H1 (cell line): Measurements from ENCODE around the gene MYO18A. TPM values are rescaled to one million over a fixed set of nuclear protein-coding genes. Genes with fewer than 3 reads are reported as not detected.

ENCODE experiments used
- CTCF ChIA-PET: fragments of 300-600 bp; sonication (Branson Sonifier 250); formaldehyde crosslinking; loops from one replicate; lab custom pipeline; 2021; ENCODE audit not compliant: partially characterized antibody; lab: Charles Lee
- POLR2A ChIA-PET: fragments of 300-600 bp; sonication (Branson Sonifier 250); formaldehyde crosslinking; loops from one replicate; lab custom pipeline; 2021; ENCODE audit warnings: inconsistent platforms; ENCODE audit not compliant: partially characterized antibody; lab: Charles Lee
- DNase-seq, 2 experiments: peaks; one replicate each; pipeline versions ENCODE4 v3.0.0 to v3.0.0-alpha.2; 2010 to 2022; ENCODE audit warnings: low spot score in 2 of 2, low read depth in 1 of 2, mixed read lengths in 1 of 2
- FAIRE-seq: peaks from 2 replicates; lab custom pipeline; 2011; peaks lifted over from hg19 to GRCh38; lab: Jason Lieb, UNC
- H2AFZ ChIP-seq: 2 replicates; pipeline ENCODE4 v1.8.1; 2012; ENCODE audit warnings: low read length, inconsistent platforms
- H2AK5ac ChIP-seq: 2 replicates; pipeline ENCODE4 v1.6.1; 2013; ENCODE audit warnings: low read depth, low read length
- H2BK120ac ChIP-seq: replicated peaks from 2 replicates; pipeline ENCODE3; 2013; ENCODE audit warnings: low read depth, low read length, inconsistent platforms
- H2BK12ac ChIP-seq: 2 replicates; pipeline ENCODE4 v1.6.1; 2013; ENCODE audit warnings: low read depth, low read length
- H2BK15ac ChIP-seq: 2 replicates; pipeline ENCODE4 v1.6.1; 2013; ENCODE audit warnings: low read length
- H2BK20ac ChIP-seq: 2 replicates; pipeline ENCODE4 v1.6.1; 2013; ENCODE audit warnings: low read length
- H2BK5ac ChIP-seq: 2 replicates; pipeline ENCODE4 v1.6.1; 2013; ENCODE audit warnings: low read depth, low read length
- H3K14ac ChIP-seq: 2 replicates; pipeline ENCODE4 v1.6.1; 2013; ENCODE audit warnings: inconsistent platforms; ENCODE audit not compliant: insufficient read length
- H3K18ac ChIP-seq: 2 replicates; pipeline ENCODE4 v1.6.1; 2013; ENCODE audit warnings: low read length; ENCODE audit errors: extremely low read depth
- H3K23ac ChIP-seq: 2 replicates; pipeline ENCODE4 v1.6.1; 2013; ENCODE audit warnings: inconsistent platforms; ENCODE audit not compliant: insufficient read length
- H3K23me2 ChIP-seq: 2 replicates; pipeline ENCODE4 v1.6.1; 2013; ENCODE audit warnings: low read depth, low read length
- H3K27ac ChIP-seq: 2 replicates; pipeline ENCODE4 v1.6.1; 2011; ENCODE audit warnings: low read depth, low read length, inconsistent platforms
- H3K27me3 ChIP-seq, 4 experiments: replicated peaks in 1 of 4; 1 replicate in 1 of 4; 2 replicates in 3 of 4; pipeline versions ENCODE4 v1.6.1 to v1.8.1; 2011 to 2013; ENCODE audit warnings: low read length in 3 of 4, mild to moderate bottlenecking in 3 of 4, inconsistent platforms in 2 of 4, mixed read lengths in 2 of 4, moderate library complexity in 1 of 4; ENCODE audit not compliant: control insufficient read depth in 3 of 4, insufficient read depth in 3 of 4; ENCODE audit errors: extremely low read depth in 1 of 4
- H3K36me3 ChIP-seq, 4 experiments: 2 replicates each; pipeline versions ENCODE4 v1.6.1 to v1.8.1; 2011 to 2013; ENCODE audit warnings: mild to moderate bottlenecking in 4 of 4, low read length in 3 of 4, moderate library complexity in 2 of 4, control low read depth in 1 of 4, inconsistent platforms in 1 of 4; ENCODE audit not compliant: insufficient read depth in 4 of 4, control insufficient read depth in 2 of 4
- H3K4ac ChIP-seq: replicated peaks from 2 replicates; pipeline ENCODE3; 2013; ENCODE audit warnings: low read length, low read depth, mixed read lengths, inconsistent platforms; ENCODE audit not compliant: insufficient read length
- H3K4me1 ChIP-seq, 4 experiments: replicated peaks in 1 of 4; 1 replicate in 1 of 4; 2 replicates in 3 of 4; pipeline versions ENCODE4 v1.6.1 to v1.8.1; 2011 to 2013; ENCODE audit warnings: low read length in 3 of 4, inconsistent platforms in 2 of 4, mixed read lengths in 1 of 4; ENCODE audit not compliant: insufficient read depth in 4 of 4, control insufficient read depth in 3 of 4
- H3K4me2 ChIP-seq, 2 experiments: 2 replicates each; pipeline versions ENCODE4 v1.6.1 to v1.8.1; 2011 to 2013; ENCODE audit warnings: low read depth in 2 of 2, low read length in 2 of 2, control low read depth in 1 of 2, inconsistent platforms in 1 of 2, mild to moderate bottlenecking in 1 of 2; ENCODE audit not compliant: insufficient read depth in 1 of 2
- H3K4me3 ChIP-seq, 4 experiments: fragments of 200-600, 300-600 bp in 1 of 4; sonication (generic), shearing (Covaris generic), sonication (Bioruptor Twin) in 1 of 4; 2 replicates each; pipeline versions ENCODE4 v1.5.1 to v1.8.1; 2011 to 2016; ENCODE audit warnings: low read length in 4 of 4, low read depth in 3 of 4, control low read depth in 2 of 4, inconsistent platforms in 2 of 4, mild to moderate bottlenecking in 2 of 4, mixed read lengths in 1 of 4, moderate library complexity in 1 of 4; ENCODE audit not compliant: insufficient read depth in 2 of 4; ENCODE audit errors: extremely low read depth in 1 of 4
- H3K56ac ChIP-seq: replicated peaks from 2 replicates; pipeline ENCODE3; 2013; ENCODE audit warnings: low read depth, mild to moderate bottlenecking, mixed read lengths, low read length, inconsistent platforms; ENCODE audit not compliant: insufficient read length
- H3K79me1 ChIP-seq: 2 replicates; pipeline ENCODE4 v1.6.1; 2013; ENCODE audit warnings: low read depth, low read length, control low read depth
- H3K79me2 ChIP-seq, 2 experiments: 2 replicates each; pipeline versions ENCODE4 v1.6.1 to v1.8.1; 2012 to 2013; ENCODE audit warnings: low read length in 2 of 2, mild to moderate bottlenecking in 2 of 2, inconsistent platforms in 1 of 2; ENCODE audit not compliant: insufficient read depth in 2 of 2, control insufficient read depth in 1 of 2
- H3K9ac ChIP-seq, 4 experiments: replicated peaks in 1 of 4; 1 replicate in 1 of 4; 2 replicates in 3 of 4; pipeline versions ENCODE4 v1.6.1 to v1.8.1; 2011 to 2013; ENCODE audit warnings: low read depth in 3 of 4, low read length in 3 of 4, control low read depth in 2 of 4, mild to moderate bottlenecking in 2 of 4, moderate library complexity in 2 of 4, inconsistent platforms in 1 of 4; ENCODE audit errors: extremely low read depth in 1 of 4
- H3K9me3 ChIP-seq, 2 experiments: 2 replicates each; pipeline versions ENCODE4 v1.6.1 to v1.8.1; 2012 to 2013; ENCODE audit warnings: mild to moderate bottlenecking in 2 of 2, moderate library complexity in 2 of 2, control low read depth in 1 of 2, inconsistent platforms in 1 of 2, low read depth in 1 of 2, low read length in 1 of 2, mixed read lengths in 1 of 2; ENCODE audit not compliant: insufficient read depth in 2 of 2
- H4K20me1 ChIP-seq, 2 experiments: replicated peaks in 1 of 2; 2 replicates each; pipeline versions ENCODE3 to v1.8.1; 2011 to 2013; ENCODE audit warnings: inconsistent platforms in 2 of 2, low read length in 2 of 2, mild to moderate bottlenecking in 1 of 2; ENCODE audit not compliant: insufficient read depth in 2 of 2, control insufficient read depth in 1 of 2
- H4K5ac ChIP-seq: 2 replicates; pipeline ENCODE4 v1.6.1; 2013; ENCODE audit warnings: low read length, low read depth, mixed read lengths, inconsistent platforms; ENCODE audit not compliant: insufficient read length
- H4K8ac ChIP-seq: 2 replicates; pipeline ENCODE4 v1.8.0; 2013; ENCODE audit warnings: mild to moderate bottlenecking, moderate library complexity, low read length, inconsistent platforms; ENCODE audit not compliant: insufficient read depth; ENCODE audit errors: extremely low read depth
- H4K91ac ChIP-seq: replicated peaks from 2 replicates; pipeline ENCODE3; 2013; ENCODE audit warnings: low read length, mixed read lengths, inconsistent platforms; ENCODE audit not compliant: insufficient read length
- ATF3 ChIP-seq: IDR thresholded peaks from 2 replicates; pipeline ENCODE4 v1.6.1; 2011; ENCODE audit warnings: low read depth, mild to moderate bottlenecking, low read length; ENCODE audit not compliant: insufficient read depth
- CBX5 ChIP-seq: fragments of 300-800, 300-1000 bp; sonication (generic); IDR thresholded peaks from 2 replicates; pipeline ENCODE4 v1.7.1; 2016; ENCODE audit warnings: antibody characterized with exemption, low read length, low read depth
- CEBPB ChIP-seq: IDR thresholded peaks from 2 replicates; pipeline ENCODE4 v1.6.1; 2012; ENCODE audit warnings: low read depth, low read length
- CREB1 ChIP-seq: IDR thresholded peaks from 2 replicates; pipeline ENCODE4 v1.6.1; 2012; ENCODE audit warnings: inconsistent platforms
- HDAC6 ChIP-seq: IDR thresholded peaks from one replicate; pipeline ENCODE4 v1.7.1; 2012; ENCODE audit warnings: low read depth, mild to moderate bottlenecking, inconsistent platforms, low read length, moderate library complexity
- KDM5A ChIP-seq: fragments of 200-600 bp; IDR thresholded peaks from 2 replicates; pipeline ENCODE4 v1.7.1; 2012; ENCODE audit warnings: mild to moderate bottlenecking, low read length, inconsistent platforms, mixed read lengths
- POLR2AphosphoS5 ChIP-seq: IDR thresholded peaks from 2 replicates; pipeline ENCODE4 v1.6.1; 2011; ENCODE audit warnings: low read depth, low read length
- RFX5 ChIP-seq: IDR thresholded peaks from 2 replicates; pipeline ENCODE4 v1.6.1; 2011; ENCODE audit warnings: low read depth, low read length, improper control_type of control experiment, borderline replicate concordance
- RNF2 ChIP-seq: fragments of 200-900, 300-1000 bp; sonication (generic); IDR thresholded peaks from 2 replicates; pipeline ENCODE4 v1.7.1; 2016; ENCODE audit warnings: borderline replicate concordance, low read depth, mild to moderate bottlenecking, antibody characterized with exemption, low read length; ENCODE audit not compliant: poor library complexity, severe bottlenecking; ENCODE audit errors: missing control alignments
- SIN3A ChIP-seq, 2 experiments: IDR thresholded peaks in 1 of 2; conservative IDR thresholded peaks in 1 of 2; 2 replicates each; pipeline ENCODE4 v1.6.1; 2011 to 2012; ENCODE audit warnings: low read length in 2 of 2, improper control_type of control experiment in 1 of 2, low read depth in 1 of 2, mild to moderate bottlenecking in 1 of 2
- WGBS, 2 experiments: shearing (Covaris generic) in 1 of 2; methylation state at CpG; one replicate each; pipeline versions ENCODE4 v1.1.6 to v1.1.7; 2013 to 2015; ENCODE audit warnings: low lambda C conversion rate in 2 of 2, mixed read lengths in 2 of 2, inconsistent platforms in 1 of 2, low coverage in 1 of 2, missing lambda C conversion rate in 1 of 2; ENCODE audit not compliant: insufficient replicate concordance in 2 of 2, insufficient coverage in 1 of 2, insufficient read length in 1 of 2; ENCODE audit errors: extremely low coverage in 1 of 2, missing lambda C conversion rate in 1 of 2; 5-methylcytosine and 5-hydroxymethylcytosine counted together
- polyA plus RNA-seq, 7 experiments: library from polyadenylated mRNA; depleted of rRNA in 3 of 7; stranded (reverse) in 5 of 7; unstranded in 2 of 7; fragments of >200 nt in 5 of 7; fragments of 200-250 nt in 2 of 7; gene quantifications; 1 replicate in 5 of 7; 2 replicates in 1 of 7; 4 replicates in 1 of 7; pipeline versions ENCODE4 v1.2.1 to v1.2.3, GENCODE V29; 2011 to 2013; ENCODE audit warnings: missing spikeins in 2 of 7, mixed read lengths in 2 of 7
- total RNA-seq: library from RNA; stranded (reverse); fragmentation: NEBNext Ultra II Directional; extraction: Animal tissue kit (Norgen Biotek cat#: 25700); gene quantifications from 2 replicates; pipeline ENCODE4 v1.2.1, GENCODE V29; 2021

Gene MYO18A
- total and polyA plus RNA-seq, 2 of the 8 experiments (the other 6 are each of a cell fraction or from before 2014, with no cell fraction given), result 7.6 to 43.8 TPM

DNA sequence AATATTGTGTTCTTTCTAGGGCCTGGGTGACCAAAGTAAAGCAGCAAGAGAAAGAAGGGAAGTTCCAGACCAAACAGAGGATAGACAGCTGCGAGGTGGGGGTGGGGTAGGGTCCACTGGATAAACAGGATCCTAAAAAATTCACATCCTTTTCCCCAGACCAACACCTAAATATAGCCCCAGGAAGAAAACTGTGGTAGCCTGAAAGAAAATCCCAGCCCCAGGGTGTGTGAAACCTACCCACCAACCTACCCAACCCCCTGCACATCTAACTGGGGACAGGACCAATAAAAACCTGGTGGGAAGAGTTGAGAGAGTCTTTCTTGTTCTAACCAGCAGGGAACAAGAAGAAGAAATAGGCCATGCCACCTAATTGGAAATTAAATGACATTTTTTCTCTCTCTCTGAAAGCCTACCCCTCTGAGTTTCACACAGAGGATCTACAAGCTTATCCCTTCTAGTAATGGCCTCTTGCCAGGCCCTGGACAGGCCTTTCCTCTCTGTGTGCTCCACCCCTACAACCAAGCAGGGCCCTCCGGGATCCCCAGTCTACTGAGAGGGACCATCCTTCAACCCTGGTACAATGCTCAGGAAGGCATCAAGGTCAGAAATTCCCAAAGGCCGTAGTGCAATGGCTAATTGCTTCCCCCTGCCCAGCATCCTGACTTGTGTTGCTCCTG is 12.0 kb downstream of the MYO18A start:
- Histone ChIP-seq H3K14ac (no peak overlapping the region), H3K56ac (no peak overlapping the region), H3K4me3 (no peak overlapping the region), H3K23me2 (no peaks in the 10 kb centered on the region), H4K91ac (no peak overlapping the region), H3K79me1 (peaks cover 2% of the 10 kb centered on the region), H3K79me2 (peaks cover 0 to 12% of the 10 kb centered on the region in 2 experiments; a peak in 2 of 4 replicates), H3K27me3 (no peaks in the 10 kb centered on the region), H4K5ac (no peak overlapping the region), H2BK20ac (no peak overlapping the region), H3K27ac (no peak overlapping the region), H3K9me3 (no peaks in the 10 kb centered on the region), H2BK5ac (no peak overlapping the region), H3K4me1 (no peaks in the 10 kb centered on the region; a peak in 1 of 7 replicates), H2AK5ac (no peak overlapping the region), H3K23ac (no peak overlapping the region), H2BK120ac (no peak overlapping the region), H3K9ac (no peak overlapping the region), H3K18ac (no peak overlapping the region; the same call in 1 of the 2 replicates), H3K4me2 (no peak overlapping the region), H4K20me1 (peaks cover 0 to 9% of the 10 kb centered on the region in 2 experiments), H2AFZ (no peak overlapping the region), H2BK15ac (no peak overlapping the region), H3K36me3 (peaks cover 0 to 13% (median 3%) of the 10 kb centered on the region in 4 experiments; a peak in 3 of 8 replicates), H3K4ac (no peak overlapping the region), H2BK12ac (no peak overlapping the region), H4K8ac (no peak overlapping the region)
- DNase-seq (no peak), FAIRE-seq (no peak)
- 81% methylated on average over 3 of the region's 3 CpGs; no CpG with 5 or more reads in 1 of the 2 experiments for WGBS, 2 experiments
- TF ChIP-seq CEBPB, result no peak
- no peak for TF ChIP-seq KDM5A
- TF ChIP-seq CBX5, result no peak
- TF ChIP-seq POLR2AphosphoS5, result no peak
- no peak for TF ChIP-seq ATF3
- TF ChIP-seq CREB1, result no peak
- no peak for TF ChIP-seq RNF2
- TF ChIP-seq SIN3A (conservative IDR thresholded peaks at IDR 0.05 in 1 of 2, IDR thresholded peaks at IDR 0.05 in 1 of 2; ENCODE audit: low read depth in 1 of 2, low read length in 2 of 2), result no peak
- TF ChIP-seq HDAC6, result no peak
- TF ChIP-seq RFX5, result no peak
- CTCF ChIA-PET, result interaction anchor here (0.9 to 42.5 kb wide), 5 partner anchors 12 to 51 kb away, joined by 3 to 731 read pairs (median 29); partner anchors contain the start of gene MYO18A
- POLR2A ChIA-PET, result interaction anchor here (1.1 kb wide), 1 partner anchor 13 kb away, joined by 3 read pairs; no protein-coding TSS in a partner anchor
